ENCODE measurements around the gene SLC35E3.
"Not testable (repeated sequence)": the region's sequence is repeated elsewhere in the genome, so short reads cannot be mapped to it uniquely, and the experiment has no call there.

GRCh38 chr12:68801124-68801523 lies 55.1 kb downstream of the SLC35E3 start:
- TF ChIP-seq, protein P1, sequence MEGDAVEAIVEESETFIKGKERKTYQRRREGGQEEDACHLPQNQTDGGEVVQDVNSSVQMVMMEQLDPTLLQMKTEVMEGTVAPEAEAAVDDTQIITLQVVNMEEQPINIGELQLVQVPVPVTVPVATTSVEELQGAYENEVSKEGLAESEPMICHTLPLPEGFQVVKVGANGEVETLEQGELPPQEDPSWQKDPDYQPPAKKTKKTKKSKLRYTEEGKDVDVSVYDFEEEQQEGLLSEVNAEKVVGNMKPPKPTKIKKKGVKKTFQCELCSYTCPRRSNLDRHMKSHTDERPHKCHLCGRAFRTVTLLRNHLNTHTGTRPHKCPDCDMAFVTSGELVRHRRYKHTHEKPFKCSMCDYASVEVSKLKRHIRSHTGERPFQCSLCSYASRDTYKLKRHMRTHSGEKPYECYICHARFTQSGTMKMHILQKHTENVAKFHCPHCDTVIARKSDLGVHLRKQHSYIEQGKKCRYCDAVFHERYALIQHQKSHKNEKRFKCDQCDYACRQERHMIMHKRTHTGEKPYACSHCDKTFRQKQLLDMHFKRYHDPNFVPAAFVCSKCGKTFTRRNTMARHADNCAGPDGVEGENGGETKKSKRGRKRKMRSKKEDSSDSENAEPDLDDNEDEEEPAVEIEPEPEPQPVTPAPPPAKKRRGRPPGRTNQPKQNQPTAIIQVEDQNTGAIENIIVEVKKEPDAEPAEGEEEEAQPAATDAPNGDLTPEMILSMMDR (IDR thresholded peaks at IDR 0.05; ENCODE audit: insufficient read depth, low read depth, low read length) = not testable (repeated sequence)
- not testable (repeated sequence) for TF ChIP-seq EZH2 (IDR thresholded peaks at IDR 0.05; ENCODE audit: insufficient read depth, low read length)
